ENCODE measurements around the gene BET1L. TPM values are rescaled to one million over a fixed set of nuclear protein-coding genes. Genes with fewer than 3 reads are reported as not detected.

Gene BET1L
- 17.9 and 26.1 TPM in 2 replicates for total RNA-seq (ENCODE audit: low replicate concordance)

GRCh38 chr11:207208-207862 lies at the start of gene BET1L, which contains the start of gene RIC8A:
BET1L (minus strand) TSS chr11:207399; CDS start chr11:207321, 78 bp downstream.
RIC8A (plus strand) TSS chr11:207708; CDS start chr11:208855, 1,147 bp downstream.

GRCh38 chr11:236774-237767 lies 29.9 kb upstream of the BET1L start, which contains the start of gene PSMD13:
PSMD13 (plus strand) TSS chr11:236976; CDS start chr11:237050, 74 bp downstream.

GRCh38 chr11:235997-236773 lies 29.0 kb upstream of the BET1L start, which contains the start of gene SIRT3:
SIRT3 (minus strand) TSS chr11:236342; CDS start chr11:236328, 14 bp downstream.

GRCh38 chr11:192674-193128 lies 14.5 kb downstream of the BET1L start, which contains the start of gene SCGB1C1:
SCGB1C1 (plus strand) TSS chr11:193078; CDS start chr11:193100, 22 bp downstream.

Other genes with a start within 250 kb of the BET1L start
- gene SCGB1C1, start 14.3 kb downstream of the BET1L start, total RNA-seq (ENCODE audit: low replicate concordance), result not detected in 2 replicates
- gene RIC8A, start 309 bp upstream of the BET1L start, total RNA-seq (ENCODE audit: low replicate concordance), result 185 and 189 TPM in 2 replicates
- 7.4 and 8.7 TPM in 2 replicates for gene SIRT3, start 28.9 kb upstream of the BET1L start, total RNA-seq (ENCODE audit: low replicate concordance)
- 74.6 and 196 TPM in 2 replicates for gene PSMD13, start 29.6 kb upstream of the BET1L start, total RNA-seq (ENCODE audit: low replicate concordance)
- gene NLRP6, start 71.0 kb upstream of the BET1L start, total RNA-seq (ENCODE audit: low replicate concordance), result not detected in 2 replicates
- gene PGGHG, start 81.7 kb upstream of the BET1L start, total RNA-seq (ENCODE audit: low replicate concordance), result 8.8 and 12.3 TPM in 2 replicates
- not detected in 2 replicates for gene IFITM5, start 92.1 kb upstream of the BET1L start, total RNA-seq (ENCODE audit: low replicate concordance)
- gene IFITM2, start 100.4 kb upstream of the BET1L start, total RNA-seq (ENCODE audit: low replicate concordance), result 63.3 and 214 TPM in 2 replicates
- 12.6 and 143 TPM in 2 replicates for gene IFITM1, start 106.6 kb upstream of the BET1L start, total RNA-seq (ENCODE audit: low replicate concordance)
- 74.6 and 147 TPM in 2 replicates for gene IFITM3, start 113.5 kb upstream of the BET1L start, total RNA-seq (ENCODE audit: low replicate concordance)
- 1.1 and 2.8 TPM in 2 replicates for gene B4GALNT4, start 162.1 kb upstream of the BET1L start, total RNA-seq (ENCODE audit: low replicate concordance)
- gene PKP3, start 186.8 kb upstream of the BET1L start, total RNA-seq (ENCODE audit: low replicate concordance), result 0.12 and 0.60 TPM in 2 replicates
- gene SIGIRR, start 207.6 kb upstream of the BET1L start, total RNA-seq (ENCODE audit: low replicate concordance), result 5.7 and 17.8 TPM in 2 replicates
- not detected in 2 replicates for gene ANO9, start 234.6 kb upstream of the BET1L start, total RNA-seq (ENCODE audit: low replicate concordance)
- 26.9 and 49.1 TPM in 2 replicates for gene PTDSS2, start 242.9 kb upstream of the BET1L start, total RNA-seq (ENCODE audit: low replicate concordance)

Measured in smooth muscle cell of the coronary artery (primary cell).